H1 (cell line): ENCODE data around the gene EPB41L2. TPM values are rescaled to one million over a fixed set of nuclear protein-coding genes. Genes with fewer than 3 reads are reported as not detected.

Experiments
- polyA plus RNA-seq, 7 experiments: library from polyadenylated mRNA; depleted of rRNA in 3 of 7; stranded (reverse) in 5 of 7; unstranded in 2 of 7; fragments of >200 nt in 5 of 7; fragments of 200-250 nt in 2 of 7; gene quantifications; 1 replicate in 5 of 7; 2 replicates in 1 of 7; 4 replicates in 1 of 7; pipeline versions ENCODE4 v1.2.1 to v1.2.3, GENCODE V29; 2011 to 2013; ENCODE audit warnings: missing spikeins in 2 of 7, mixed read lengths in 2 of 7
- total RNA-seq: library from RNA; stranded (reverse); fragmentation: NEBNext Ultra II Directional; extraction: Animal tissue kit (Norgen Biotek cat#: 25700); gene quantifications from 2 replicates; pipeline ENCODE4 v1.2.1, GENCODE V29; 2021
- TF ChIP-seq, protein P1 (sequence below): IDR thresholded peaks from 2 replicates; pipeline ENCODE4 v1.6.1; 2012; ENCODE audit warnings: inconsistent platforms

EPB41L2 gene
- total and polyA plus RNA-seq, 2 of the 8 experiments (the other 6 are each of a cell fraction or from before 2014, with no cell fraction given), result 22.5 to 123 TPM

DNA sequence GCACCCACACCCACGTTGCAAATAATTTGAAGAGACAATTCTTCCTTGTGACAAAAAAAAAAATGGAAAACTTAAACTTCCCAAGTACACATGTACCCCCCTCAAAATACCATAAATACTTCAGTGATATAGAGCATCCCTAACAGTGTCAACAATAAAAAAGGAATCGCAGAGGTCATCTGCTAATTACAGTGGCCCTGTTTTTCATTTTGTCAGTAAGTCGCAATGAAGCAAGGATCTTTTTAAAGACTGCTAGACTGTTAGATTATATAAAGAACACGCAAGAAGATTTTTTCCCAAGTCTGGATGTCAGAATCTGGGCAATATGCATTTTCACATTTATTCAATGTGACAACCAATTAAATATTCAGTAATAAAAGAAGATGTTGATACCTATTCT, 93.9 kb downstream of the EPB41L2 start (continued):
- TF ChIP-seq, protein P1, sequence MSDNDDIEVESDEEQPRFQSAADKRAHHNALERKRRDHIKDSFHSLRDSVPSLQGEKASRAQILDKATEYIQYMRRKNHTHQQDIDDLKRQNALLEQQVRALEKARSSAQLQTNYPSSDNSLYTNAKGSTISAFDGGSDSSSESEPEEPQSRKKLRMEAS, result no peak
